ENCODE results near the gene CCDC57. TPM values are rescaled to one million over a fixed set of nuclear protein-coding genes. Genes with fewer than 3 reads are reported as not detected.
A peak's percentile ranks its signal among the peaks of the same experiment; 100 is the strongest.

Gene CCDC57
- total RNA-seq, 1 donor from 2014 or later: 50.6 TPM

DNA sequence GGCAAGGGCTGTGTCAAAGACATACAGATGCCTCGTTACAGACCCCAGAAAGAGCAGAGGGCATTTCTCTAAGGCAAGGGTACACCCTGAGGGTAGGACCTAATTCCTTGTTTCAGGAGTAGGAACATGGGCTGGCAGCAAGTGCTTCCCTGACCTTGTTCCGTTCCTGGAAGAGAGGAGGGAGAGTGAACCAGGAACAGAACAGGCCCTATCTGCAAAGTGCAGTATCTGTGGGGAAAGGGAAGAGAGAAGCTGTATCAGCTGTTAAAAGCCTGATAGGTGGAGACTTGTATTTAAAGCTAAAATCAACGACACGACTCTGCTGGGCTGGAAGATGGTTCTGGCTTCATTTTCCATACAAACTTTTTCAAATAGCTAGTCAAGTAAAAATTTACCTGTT lies 88.5 kb downstream of the CCDC57 start:
- intact Hi-C loops (cut with DNase I): no loop called here
- no peak for DNase-seq (ENCODE audit: low spot score)
- no peak for ATAC-seq

DNA sequence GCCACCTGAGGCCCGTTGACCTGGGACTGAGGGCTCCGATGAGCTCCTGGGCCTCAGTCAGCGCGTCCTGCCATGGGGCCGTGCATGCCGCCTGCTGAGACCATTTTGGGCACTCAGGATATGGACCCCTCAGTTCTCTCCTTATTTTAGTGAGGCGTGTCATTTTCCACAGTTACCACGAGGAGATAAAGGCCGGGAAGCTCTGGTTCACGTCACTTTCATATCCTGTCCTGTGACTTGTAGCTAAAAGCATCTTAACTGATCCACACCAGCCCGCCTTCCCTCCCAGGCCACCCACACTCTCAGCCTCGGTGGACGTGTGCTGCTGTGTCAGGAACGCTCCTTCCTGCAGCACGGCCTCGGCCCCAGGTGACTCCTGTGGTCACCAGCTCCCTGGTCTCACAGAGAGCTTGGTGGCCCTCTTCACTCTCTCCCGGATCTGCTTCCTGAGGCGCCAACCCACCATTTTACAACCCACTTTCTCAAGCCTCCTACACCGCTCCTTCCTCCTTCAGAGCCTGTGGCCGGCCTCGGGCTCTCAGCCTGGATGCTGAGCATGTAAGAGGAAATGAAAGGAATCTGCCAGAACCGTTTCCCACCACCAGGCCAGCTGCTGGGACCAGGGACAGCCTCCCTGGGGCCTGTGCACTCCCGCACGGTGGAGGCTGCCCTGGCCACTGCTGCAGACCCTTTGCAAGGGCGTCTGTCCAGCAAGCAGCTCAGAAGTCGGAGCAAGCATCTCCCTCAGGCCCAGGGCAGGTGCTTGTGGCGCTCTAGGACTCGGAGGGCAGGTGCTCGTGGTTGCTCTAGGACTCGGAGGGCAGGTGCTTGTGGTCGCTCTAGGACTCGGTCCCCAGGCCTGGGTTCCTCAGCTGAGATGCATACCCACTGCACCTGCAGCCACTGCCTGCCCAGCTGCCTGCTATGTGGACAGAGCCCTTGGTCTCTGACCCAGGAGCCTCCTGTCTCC lies 90.7 kb downstream of the CCDC57 start:
- intact Hi-C loops (cut with DNase I): no loop called here
- ATAC-seq (peak; percentile 48), DNase-seq (ENCODE audit: low spot score) (no peak)

DNA sequence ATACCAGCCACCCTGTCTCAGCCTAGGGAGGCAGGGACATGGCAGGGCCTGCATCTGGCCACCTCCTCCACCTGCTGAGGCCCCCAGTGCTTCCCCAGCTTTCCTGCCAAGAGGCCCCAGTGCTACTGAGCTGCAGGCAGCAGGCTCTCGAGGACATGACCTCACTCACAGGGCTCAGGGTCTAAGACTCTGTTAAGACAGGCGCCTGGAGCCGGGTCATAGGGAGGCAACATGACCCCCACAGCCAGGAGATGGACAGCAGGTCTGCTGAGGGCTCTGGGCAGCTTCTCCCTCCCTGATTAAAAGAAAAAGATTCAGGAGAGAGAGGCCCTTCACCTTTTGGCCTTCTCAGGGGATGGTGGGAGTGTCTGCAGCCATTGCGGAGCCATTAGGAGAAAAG lies 91.4 kb downstream of the CCDC57 start:
- DNase-seq (ENCODE audit: low spot score) (no peak), ATAC-seq (no peak)
- intact Hi-C loops (cut with DNase I): no loop called here

- DNase-seq (ENCODE audit: low spot score) (no peak), ATAC-seq (no peak)
- intact Hi-C loops (cut with DNase I): no loop called here
These were observed 92.5 kb downstream of the CCDC57 start for GRCh38 chr17:82120148-82120547.

- no peak for DNase-seq (ENCODE audit: low spot score)
- peak; percentile 75 for ATAC-seq
- intact Hi-C loops (cut with DNase I): no loop called here
These were observed 93.7 kb downstream of the CCDC57 start for GRCh38 chr17:82118815-82119380.

- no peak for DNase-seq (ENCODE audit: low spot score)
- intact Hi-C loops (cut with DNase I): no loop called here
- peak; percentile 7 for ATAC-seq
These were observed 94.4 kb downstream of the CCDC57 start for GRCh38 chr17:82118168-82118814.

- intact Hi-C loops (cut with DNase I): no loop called here
- no peak for DNase-seq (ENCODE audit: low spot score)
- ATAC-seq: no peak
These were observed 95.2 kb downstream of the CCDC57 start for GRCh38 chr17:82117139-82118090.

DNA sequence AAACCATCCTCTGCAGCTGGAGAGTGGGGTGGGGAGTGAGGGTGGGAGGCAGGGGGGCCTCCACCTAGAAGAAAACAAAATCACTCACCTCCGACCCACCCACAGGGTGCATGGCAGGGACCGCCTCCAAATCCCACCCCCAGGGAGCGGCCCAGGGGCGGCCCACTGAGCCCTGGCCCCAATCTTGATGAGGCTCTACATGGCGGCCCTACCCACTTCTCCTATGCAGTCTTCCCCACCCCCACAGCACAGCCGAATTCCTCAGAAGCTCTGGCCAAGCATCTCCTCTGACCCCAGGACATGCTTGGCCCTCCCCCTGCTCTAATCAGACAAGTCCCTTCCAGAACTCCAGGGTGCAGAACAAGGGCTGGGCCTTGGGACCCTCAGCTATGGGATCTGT lies 96.4 kb downstream of the CCDC57 start:
- ATAC-seq (no peak), DNase-seq (ENCODE audit: low spot score) (no peak)
- intact Hi-C loops (cut with DNase I): no loop called here

DNA sequence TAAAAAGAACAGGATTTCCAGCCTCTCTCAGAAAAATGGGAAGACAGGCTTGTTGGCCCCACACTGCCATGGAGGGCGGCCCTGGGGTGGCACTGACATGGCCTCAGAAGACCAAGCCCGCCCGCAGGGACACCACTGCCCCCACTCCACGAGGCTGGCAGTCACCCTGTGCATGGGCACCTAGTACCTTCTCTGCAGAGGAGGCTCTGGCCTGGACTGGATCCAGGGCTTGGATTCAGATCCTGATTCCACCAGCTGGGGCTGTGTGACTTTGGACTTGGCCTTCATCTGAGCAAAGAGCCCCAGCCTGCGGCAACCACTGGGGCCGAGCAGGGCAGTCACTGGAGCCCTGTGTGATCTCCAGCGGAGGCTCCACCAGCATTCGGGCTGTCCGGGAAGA lies 97.8 kb downstream of the CCDC57 start:
- intact Hi-C loops (cut with DNase I): no loop called here
- DNase-seq (ENCODE audit: low spot score) (peak; percentile 52), ATAC-seq (no peak)

GRCh38 chr17:82114447-82114846 lies 98.2 kb downstream of the CCDC57 start:
- intact Hi-C loops (cut with DNase I): no loop called here
- ATAC-seq (no peak), DNase-seq (ENCODE audit: low spot score) (no peak)

DNA sequence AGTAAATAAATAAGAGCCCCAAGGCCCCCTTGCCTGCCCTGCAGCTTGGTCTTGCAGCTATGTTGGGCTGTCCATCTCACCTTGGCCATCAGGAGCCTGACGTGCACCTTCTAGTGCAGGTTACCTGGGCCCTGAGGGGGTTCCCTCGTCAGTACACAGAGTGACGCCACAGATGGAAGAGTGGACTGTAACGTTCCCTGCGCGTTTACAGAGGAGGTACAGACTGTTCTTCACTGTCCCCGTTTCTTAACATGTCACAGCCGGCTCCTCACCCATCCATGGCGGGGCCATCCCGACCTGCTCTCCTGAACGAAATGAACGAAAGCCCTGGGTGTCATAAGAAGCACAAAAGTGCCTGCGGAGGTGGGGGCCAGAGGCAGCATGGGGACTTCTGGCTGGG lies 98.7 kb downstream of the CCDC57 start:
- intact Hi-C loops (cut with DNase I): no loop called here
- DNase-seq (ENCODE audit: low spot score): peak; percentile 49
- ATAC-seq: no peak

DNA sequence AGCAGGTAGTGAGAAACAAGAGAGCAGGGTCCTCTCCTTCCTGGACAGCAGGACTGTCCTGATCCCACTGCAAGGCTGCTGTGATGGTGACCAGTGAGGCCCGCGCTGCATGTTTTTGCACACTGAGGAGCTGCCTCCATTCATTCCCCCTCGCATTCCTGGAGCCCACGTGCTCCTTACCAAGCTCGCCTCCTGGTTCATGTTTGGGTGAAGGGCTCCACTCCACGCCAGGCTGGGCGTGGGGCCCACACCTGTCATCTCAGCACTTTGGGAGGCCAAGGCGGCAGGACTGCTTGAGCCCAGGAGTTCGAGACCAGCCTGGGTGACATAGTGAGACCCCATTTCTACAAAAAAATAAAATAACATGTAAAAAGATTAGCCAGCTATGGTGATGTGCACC lies 99.2 kb downstream of the CCDC57 start:
- intact Hi-C loops (cut with DNase I): no loop called here
- DNase-seq (ENCODE audit: low spot score) (no peak), ATAC-seq (no peak)

GRCh38 chr17:82112914-82113311 lies 99.7 kb downstream of the CCDC57 start:
- intact Hi-C loops (cut with DNase I): no loop called here
- ATAC-seq (no peak), DNase-seq (ENCODE audit: low spot score) (no peak)

DNA sequence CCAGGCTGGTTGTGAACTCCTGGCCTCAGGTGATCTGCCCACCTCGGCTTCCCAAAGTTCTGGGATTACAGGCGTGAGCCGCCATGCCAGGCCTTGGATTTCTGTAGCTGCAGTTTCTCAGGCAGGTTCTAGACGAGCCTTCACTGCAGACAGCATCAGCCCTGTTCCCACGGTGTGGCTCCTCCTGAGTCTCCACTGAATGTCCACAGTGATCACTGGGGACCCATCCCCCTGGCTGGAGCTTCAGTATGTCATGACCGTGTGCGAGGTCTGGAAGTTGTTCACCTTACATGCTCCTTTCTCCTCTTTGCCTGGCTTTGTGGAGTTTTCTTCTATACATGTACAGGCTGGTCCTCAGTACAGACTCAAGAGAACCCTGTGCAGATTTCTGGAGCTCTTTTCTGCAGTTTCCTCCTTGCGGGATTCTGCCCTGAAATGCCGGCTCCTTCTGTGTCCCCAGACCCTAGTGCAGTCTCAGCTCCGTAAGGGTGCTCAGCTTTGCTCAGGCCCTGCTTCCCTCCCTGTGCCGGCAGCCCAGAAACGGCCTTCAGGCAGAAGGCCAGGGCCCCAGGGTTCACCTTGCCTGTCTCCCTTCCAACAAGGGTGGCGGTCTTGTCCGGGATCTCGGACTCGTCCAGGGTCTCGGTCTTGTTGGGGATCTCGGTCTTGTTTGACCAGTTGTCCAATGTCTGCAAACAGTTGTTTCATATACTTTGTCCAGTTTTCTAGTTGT lies 100.3 kb downstream of the CCDC57 start:
- DNase-seq (ENCODE audit: low spot score): no peak
- no peak for ATAC-seq
- intact Hi-C loops (cut with DNase I): no loop called here

GRCh38 chr17:82110298-82110697 lies 102.3 kb downstream of the CCDC57 start:
- no peak for DNase-seq (ENCODE audit: low spot score)
- intact Hi-C loops (cut with DNase I): no loop called here
- no peak for ATAC-seq

- intact Hi-C loops (cut with DNase I): loop anchor here (10.0 kb wide), 1 partner anchor 46 kb away; no protein-coding TSS in a partner anchor
- DNase-seq (ENCODE audit: low spot score) (no peak), ATAC-seq (no peak)
These were observed 103.6 kb downstream of the CCDC57 start for GRCh38 chr17:82108961-82109475.

- DNase-seq (ENCODE audit: low spot score) (peak; percentile 53), ATAC-seq (no peak)
- intact Hi-C loops (cut with DNase I): loop anchor here (10.0 kb wide), 1 partner anchor 46 kb away; no protein-coding TSS in a partner anchor
These were observed 104.1 kb downstream of the CCDC57 start for GRCh38 chr17:82108496-82108945.

- DNase-seq (ENCODE audit: low spot score) (peak; percentile 59), ATAC-seq (no peak)
- intact Hi-C loops (cut with DNase I): loop anchor here (10.0 kb wide), 1 partner anchor 47 kb away; no protein-coding TSS in a partner anchor
These were observed 104.6 kb downstream of the CCDC57 start for GRCh38 chr17:82108038-82108437.
